GM18520 (cell line): ENCODE data around the gene LGALS3.

Experiments
- ATAC-seq: cut with Tn5 transposase; IDR thresholded peaks from one replicate; pipeline ENCODE4 v1.9.1; 2021; ENCODE audit not compliant: unreplicated experiment

The LGALS3 gene

DNA sequence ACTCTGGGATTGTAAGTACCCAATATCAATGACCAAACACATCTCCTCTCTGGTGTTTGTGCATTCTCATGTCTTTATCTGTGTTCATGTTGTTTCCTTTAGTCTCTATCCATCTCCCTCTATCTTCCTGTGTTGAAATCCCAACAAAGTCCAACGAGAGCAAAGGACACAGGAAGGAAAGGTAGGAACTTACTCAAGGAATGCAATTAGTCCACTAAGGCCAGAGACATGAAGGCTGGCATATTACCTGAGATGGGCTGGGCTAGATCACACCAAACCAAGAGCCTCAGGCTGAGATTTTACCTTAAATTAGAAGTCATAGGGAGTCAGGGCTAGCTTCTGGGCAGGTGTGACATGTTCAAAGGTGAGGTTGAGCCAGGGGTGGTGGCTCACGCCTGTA lies 14.3 kb upstream of the LGALS3 start:
- ATAC-seq = no peak

DNA sequence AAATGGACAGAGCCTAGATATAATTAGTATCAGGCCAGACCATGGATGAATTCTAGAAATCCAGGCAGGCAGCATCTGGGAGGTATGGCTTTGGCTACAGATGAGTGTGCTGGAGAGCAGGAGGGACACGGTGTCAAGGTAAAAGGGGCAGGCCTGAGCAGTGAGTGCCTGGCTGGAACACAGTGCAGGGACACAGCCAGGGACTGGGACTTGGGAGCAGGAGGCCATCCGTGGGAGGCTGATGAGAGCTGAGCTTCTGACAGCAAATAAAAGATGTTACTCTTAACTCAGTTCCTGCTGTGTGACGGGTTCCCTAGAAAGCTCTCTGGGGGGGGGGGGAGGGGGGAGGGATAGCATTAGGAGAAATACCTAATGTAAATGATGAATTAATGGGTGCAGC lies 13.6 kb upstream of the LGALS3 start:
- no peak for ATAC-seq

- ATAC-seq = no peak
These were observed 13.2 kb upstream of the LGALS3 start for GRCh38 chr14:55115861-55116245.

DNA sequence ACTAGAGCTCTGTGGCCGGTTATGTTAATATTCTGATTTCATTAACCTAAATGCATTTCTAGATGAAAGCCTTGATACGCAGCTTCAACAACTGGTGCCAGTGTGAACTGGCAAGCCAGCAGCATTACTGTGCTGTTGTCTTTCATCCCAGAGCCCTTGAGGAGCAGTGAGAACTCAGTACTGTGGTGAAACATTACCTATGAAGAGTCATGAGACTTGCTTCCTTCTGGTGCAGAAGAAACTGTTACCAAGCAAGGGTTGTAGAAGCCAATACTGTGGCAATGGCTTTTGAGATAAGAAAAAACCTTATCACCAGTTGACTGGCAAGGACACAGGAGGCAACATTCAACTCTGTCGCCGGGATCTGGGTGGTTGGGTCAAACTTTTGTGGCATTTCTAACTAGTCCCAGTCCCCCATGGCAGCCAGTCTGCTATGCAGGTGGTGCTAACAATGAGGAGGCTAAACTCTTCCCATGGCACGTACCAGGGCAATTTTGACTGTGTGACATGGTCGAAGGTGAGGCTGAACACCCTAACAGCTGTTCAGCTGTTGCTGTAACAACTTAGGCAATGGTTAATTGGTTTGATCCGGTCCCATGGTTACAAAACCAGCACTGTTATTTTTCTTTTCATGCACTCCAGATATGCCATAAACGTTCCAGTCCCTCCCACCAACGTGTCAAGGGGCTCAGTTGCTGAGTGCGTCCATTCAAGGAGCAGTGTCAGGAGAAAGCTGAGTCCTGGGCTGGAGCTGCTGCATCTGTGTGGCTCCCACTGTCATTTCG lies 12.6 kb upstream of the LGALS3 start:
- no peak for ATAC-seq

DNA sequence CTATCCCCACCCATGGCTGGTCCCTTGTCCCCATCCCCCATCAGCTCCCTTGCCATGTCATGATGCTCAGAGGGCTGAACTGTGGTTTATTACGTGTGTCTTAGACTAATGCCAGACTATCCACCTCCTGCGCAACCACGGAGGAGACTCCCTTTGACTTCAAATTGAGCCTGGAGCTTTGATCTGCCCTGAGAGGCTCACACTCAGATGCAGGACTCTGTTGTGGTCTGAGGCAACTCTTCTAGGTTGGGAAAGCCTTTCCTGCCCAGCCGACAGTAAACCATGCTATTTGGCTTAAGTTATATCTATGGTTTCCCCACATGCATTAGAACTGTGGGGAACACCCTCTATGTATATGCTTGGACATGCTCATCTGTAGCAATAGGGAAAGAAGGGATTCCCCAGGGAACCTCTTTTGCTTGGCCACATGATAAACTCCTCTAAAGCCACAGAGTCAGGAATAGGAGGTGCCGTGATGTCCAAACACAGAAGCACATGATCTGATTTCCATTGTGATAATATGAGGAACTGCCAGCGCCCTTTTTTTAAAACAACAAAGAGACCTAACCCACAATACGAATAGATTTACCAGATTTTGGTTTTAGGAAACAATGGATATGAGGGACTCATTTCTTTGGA lies 11.1 kb upstream of the LGALS3 start:
- ATAC-seq = no peak

- ATAC-seq = no peak
These were observed 10.3 kb upstream of the LGALS3 start for GRCh38 chr14:55118761-55119160.

GRCh38 chr14:55120571-55121495 lies 8.2 kb upstream of the LGALS3 start:
- no peak for ATAC-seq

DNA sequence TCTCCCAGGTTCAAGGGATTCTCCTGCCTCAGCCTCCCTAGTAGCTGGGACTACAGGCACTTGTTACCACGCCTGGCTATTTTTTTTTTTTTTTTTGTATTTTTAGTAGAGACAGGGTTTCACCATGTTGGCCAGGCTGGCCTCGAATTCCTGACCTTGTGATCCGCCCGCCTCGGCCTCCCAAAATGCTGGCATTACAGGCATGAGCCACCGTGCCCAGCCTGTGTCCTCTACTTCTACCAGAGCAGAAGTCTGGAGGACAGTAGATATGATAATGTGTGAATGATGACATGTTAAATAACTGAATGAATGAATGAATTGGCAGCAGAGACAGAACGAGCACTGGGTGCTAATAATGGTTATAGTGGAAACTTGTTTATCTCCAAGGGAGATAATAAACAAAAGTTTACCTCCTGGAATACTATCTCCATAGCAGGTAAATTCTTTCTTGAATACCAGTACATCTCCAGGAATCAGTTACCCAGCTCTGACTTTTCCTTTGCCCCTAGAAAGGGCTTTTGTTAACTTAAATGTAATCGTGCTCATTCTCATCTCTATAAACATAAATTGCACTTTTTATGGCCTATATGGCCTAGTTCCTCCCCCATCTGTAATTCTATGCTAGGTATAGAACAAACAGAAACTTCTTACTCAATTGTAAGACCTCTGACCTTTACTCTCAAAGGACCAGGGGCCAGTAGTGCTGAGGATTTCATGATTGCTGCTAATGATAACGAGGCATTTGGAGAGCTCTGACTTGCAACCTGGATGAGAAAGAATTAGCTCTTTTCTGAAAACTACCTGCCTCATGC lies 7.2 kb upstream of the LGALS3 start:
- ATAC-seq = no peak

GRCh38 chr14:55122440-55122986 lies 6.5 kb upstream of the LGALS3 start:
- no peak for ATAC-seq

DNA sequence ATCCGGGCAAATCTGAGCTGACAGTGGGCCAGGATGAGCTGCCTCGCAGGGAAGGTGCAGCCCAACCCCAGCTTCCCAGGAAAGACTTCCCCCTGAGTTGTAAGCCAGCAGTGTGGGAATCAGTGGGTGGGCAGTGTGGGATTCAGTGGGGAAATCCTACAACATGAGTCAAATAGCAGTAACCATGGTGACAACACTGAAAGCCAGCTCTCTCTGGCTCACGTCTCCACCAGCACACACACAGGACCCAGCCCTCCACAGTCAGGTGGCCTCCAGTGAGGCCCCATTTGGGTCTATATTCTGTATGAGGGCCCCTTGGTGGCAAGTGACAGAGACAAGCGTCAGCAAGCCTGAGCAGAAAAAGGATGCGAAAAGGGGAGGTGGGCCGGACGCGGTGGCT lies 6.0 kb upstream of the LGALS3 start:
- no peak for ATAC-seq

DNA sequence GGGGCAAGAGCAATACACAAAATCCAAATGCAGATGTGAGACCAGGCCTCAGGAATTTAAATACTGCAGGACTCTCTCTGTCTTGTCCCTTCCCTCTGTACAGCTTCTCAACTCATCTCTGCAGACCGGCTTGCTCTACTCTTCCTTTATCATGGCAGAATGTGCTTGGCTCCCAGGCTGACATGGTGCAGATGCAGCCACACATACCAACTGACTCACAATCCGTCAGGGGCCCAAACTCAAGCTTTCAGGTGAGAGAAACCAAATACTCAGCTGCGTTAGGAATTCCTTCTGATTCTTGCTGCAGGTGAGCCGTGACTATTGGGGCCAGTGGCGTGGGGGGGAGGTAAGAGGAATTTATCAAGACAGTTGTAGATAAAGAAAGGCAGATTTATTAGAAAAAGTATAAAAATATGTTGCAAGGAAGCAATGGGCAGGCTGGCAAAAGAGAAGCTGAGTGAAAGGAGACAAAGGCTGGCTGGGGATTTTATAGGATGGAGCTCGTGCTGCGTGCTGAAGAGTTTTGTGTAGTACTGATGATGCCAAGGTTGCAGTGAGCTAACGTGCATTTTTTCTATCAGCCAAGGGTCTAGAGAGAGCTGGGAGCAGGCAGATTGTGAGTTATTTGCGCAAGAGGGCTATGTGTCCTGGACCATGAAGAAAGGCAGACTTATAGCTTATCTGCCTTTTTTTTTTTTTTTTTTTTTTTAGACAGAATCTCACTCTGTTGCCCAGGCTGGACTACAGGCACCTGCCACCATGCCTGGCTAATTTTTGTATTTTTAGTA lies 5.0 kb upstream of the LGALS3 start:
- ATAC-seq = no peak

- no peak for ATAC-seq
These were observed 4.2 kb upstream of the LGALS3 start for GRCh38 chr14:55124774-55125386.

- ATAC-seq = no peak
These were observed 3.6 kb upstream of the LGALS3 start for GRCh38 chr14:55125403-55125802.

DNA sequence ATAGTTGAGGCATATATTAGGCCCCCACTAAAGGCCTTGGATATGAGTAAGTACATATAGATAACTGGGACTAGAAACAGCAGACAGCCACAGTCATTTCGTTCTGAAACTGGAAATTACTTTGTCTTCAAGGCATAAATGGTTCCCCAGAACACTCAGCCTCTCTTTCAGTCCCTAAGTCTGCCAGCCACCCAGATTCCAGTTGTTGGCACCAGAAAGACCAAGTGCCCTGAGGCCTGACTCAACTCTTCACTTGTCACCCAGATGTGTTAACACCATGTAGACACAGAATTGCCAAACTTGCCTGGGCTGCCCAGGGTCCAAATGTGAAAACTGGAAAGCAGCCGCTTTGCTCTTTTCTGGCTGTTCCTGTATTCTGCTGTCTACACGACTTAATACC lies 3.0 kb upstream of the LGALS3 start:
- no peak for ATAC-seq

DNA sequence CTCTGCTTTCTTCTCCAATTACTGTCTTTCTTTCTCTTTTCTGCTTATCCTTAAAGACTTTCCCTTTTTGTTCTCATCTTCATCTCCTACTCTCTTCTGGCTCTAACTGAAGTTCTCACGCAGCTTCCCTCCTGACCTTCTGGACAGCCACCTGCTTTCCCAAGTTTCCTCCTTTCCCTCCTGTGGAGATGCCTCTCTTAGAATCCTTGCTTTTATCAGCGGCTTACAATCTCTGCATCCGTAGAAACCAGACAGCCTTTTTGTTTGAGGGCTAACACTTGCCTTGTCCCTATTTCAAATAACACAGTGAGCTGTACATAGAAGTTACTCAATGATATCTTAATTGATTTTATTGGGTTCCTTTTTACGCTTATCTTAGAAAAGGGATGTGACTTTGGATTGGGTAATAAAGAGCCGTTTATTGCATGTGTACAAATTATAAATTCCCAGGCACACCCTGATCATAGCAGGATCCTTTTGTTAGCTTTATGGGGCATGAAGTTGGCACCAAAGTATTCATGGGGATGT lies 2.1 kb upstream of the LGALS3 start:
- no peak for ATAC-seq

DNA sequence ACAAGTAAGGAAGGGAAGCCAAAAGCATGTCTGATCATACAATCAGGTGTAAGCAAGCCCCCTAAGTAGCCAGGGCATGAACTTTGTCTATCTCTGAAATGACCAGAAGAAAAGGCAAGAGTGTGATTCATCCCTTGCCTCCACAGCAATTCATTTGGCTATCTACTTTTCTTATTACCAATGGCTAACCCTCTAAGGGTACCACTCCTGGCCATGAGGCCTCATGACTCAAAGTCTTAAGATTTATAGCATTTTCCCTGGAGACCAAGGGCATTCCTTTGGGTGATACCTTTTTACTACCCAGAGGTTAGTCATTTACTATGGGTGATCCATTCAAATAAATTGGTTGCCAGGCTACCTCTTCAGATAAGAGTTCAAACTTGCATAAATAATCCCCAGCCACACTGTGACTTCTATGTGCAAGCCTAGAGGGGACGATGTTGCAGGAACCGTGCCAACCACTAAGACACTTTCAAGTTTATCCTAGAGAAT lies 1.5 kb upstream of the LGALS3 start:
- ATAC-seq = no peak

DNA sequence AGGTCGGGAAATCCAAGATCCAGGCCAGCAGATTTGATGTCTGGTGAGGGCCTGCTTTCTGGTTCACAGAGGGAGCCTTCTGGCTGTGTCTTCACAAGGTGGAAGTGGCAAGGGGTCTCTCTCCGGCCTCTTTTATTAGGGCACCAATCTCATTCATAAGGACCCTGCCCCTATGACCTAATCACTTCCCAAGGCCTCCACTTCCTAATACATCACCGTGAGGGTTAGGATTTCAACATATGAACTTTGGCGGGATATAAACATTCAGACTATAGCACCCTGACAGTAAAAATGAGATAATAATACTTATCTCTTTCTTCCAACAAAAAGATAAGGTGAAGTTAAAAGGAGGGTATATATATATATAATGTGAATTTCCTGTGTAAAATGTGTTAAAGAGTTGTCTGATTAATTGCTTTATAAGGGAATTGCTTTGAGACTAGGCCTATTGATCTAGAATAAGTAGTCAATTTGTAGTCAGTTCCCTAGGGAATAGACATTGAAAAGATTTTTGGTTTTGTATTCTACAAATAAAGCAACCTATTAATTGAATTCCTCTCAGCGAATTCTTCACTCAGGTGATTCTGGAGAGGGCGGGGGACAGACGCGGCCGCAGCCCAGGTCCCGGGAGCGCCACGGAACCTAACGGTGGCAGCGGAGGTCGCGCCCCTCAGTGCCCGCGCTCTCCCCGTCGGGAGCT lies 516 bp upstream of the LGALS3 start:
- ATAC-seq = no peak

- peak; percentile 26 for ATAC-seq
These were observed 560 bp downstream of the LGALS3 start for GRCh38 chr14:55129428-55130195.
